WI38 (cell line): ENCODE measurements around the gene FFAR4.
A peak's percentile ranks its signal among the peaks of the same experiment; 100 is the strongest.

Source experiments
- H3K4me3 ChIP-seq: 2 replicates; pipeline ENCODE4 v1.5.1; 2011; ENCODE audit warnings: low read depth, mild to moderate bottlenecking, control low read depth, low read length
- TF ChIP-seq, protein P1 (sequence below): IDR thresholded peaks from 2 replicates; pipeline ENCODE4 v1.5.1; 2012; ENCODE audit warnings: low read depth, mild to moderate bottlenecking, control low read depth, low read length

FFAR4 gene

DNA sequence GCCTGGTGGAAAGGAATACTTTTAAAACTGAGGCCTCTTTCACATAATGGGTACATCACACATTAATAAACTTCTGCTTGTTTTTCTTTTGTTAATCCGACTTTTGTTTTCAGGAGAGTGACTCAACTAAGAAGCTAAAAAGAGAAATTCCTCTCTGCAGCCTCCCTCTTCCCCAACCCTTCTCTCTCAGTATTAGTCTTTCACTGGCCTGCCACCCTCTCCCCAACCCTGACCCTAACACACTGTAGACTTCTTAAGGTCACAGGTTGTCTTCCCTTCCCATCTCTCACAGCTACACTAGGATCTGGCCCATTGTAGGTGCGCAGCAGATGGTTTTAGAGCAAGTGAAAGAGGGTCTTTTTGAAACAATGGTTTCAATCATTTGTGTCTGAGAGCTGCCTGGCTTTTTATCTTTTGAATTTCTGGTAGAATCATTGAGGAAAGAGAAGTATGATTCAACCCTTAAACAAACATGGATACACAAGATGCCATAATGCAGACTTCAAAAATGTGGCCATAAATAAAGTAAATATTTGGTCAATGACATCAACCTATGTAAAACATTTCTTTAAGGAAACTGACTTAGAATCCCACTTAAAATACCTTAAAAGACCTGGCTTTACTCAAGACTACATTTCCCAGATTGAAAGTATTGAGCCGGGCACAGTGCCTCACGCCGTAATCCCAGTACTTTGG lies 17.9 kb upstream of the FFAR4 start:
- H3K4me3 ChIP-seq = no peak overlapping the region
- TF ChIP-seq, protein P1, sequence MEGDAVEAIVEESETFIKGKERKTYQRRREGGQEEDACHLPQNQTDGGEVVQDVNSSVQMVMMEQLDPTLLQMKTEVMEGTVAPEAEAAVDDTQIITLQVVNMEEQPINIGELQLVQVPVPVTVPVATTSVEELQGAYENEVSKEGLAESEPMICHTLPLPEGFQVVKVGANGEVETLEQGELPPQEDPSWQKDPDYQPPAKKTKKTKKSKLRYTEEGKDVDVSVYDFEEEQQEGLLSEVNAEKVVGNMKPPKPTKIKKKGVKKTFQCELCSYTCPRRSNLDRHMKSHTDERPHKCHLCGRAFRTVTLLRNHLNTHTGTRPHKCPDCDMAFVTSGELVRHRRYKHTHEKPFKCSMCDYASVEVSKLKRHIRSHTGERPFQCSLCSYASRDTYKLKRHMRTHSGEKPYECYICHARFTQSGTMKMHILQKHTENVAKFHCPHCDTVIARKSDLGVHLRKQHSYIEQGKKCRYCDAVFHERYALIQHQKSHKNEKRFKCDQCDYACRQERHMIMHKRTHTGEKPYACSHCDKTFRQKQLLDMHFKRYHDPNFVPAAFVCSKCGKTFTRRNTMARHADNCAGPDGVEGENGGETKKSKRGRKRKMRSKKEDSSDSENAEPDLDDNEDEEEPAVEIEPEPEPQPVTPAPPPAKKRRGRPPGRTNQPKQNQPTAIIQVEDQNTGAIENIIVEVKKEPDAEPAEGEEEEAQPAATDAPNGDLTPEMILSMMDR = no peak

DNA sequence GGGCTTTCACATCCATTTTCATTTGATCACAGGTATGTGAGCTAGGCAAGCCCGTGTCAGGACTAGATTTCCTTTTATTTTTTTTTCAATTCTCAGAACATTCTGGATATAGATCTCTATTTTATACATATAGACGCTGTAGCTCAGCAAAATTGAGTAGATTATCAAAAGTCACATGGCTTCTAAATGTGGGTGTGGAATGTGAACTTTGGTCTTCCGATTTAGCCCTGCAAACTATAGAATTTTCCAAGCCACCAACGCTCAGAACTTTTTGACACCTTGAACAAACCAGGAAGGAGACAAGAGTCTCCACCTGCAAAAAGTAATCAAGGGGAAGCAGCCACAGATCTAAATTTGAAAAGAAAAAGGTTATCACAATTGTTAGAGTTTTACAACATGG lies 15.9 kb upstream of the FFAR4 start:
- no peak overlapping the region for H3K4me3 ChIP-seq
- TF ChIP-seq, protein P1 = no peak

DNA sequence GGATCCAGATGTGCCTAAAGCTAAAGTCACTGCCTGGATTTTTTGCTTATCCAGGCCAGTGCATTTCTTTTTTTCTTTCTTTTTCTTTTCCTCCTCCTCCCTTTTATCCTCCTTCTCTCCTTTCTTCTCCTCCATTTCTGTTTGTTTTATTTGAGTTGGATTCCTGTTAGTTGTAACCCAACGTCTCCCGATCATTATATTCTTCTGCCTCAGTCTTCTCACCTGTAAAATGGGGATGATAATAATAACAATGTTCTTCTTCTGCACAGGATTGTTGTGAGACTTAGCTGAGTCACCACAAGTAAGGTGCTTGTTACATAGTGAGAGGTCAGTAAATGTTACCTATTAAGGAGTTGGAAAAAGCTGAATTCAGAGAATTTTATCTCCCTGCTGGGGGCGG lies 13.7 kb upstream of the FFAR4 start:
- H3K4me3 ChIP-seq = no peak overlapping the region
- TF ChIP-seq, protein P1 = no peak

DNA sequence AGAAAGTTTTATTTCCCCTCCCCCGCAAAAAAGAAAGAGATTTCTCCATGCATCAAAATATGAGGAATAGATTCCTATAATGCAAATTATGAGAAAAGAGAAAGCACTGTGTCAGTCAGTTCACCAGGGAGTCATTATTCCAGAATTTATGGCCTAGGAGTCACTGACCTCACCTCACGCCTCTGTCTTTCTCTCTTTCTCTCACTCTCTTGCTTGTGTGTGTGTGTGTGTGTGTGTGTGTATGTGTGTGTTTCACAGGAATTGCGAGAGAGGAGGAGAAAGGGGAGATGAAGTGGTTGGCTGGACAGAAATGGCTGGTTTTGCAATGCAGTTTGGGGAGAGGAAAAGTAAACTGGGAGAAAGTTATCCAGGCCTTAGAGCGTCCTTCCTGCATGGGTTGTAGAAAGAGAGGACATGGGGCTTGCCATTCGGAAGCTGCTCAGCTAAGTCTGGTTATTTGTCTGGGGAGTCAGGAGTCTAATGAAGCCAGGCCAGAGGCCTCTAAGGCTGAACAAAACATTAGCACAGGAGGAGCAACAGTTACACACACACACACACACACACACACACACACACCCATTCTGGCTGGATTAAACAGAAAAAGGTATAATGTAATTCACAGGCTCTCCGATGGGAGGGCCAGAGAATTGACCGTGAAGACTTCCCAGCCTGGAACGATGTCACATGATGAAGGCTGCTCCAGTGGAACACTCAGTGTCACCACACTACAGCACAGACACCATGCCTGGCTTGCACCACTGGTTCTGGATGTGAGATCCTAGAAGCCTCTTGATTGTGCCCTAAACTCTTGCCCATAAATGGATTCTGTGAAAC lies 12.8 kb upstream of the FFAR4 start:
- TF ChIP-seq, protein P1 = no peak
- H3K4me3 ChIP-seq = no peak overlapping the region

DNA sequence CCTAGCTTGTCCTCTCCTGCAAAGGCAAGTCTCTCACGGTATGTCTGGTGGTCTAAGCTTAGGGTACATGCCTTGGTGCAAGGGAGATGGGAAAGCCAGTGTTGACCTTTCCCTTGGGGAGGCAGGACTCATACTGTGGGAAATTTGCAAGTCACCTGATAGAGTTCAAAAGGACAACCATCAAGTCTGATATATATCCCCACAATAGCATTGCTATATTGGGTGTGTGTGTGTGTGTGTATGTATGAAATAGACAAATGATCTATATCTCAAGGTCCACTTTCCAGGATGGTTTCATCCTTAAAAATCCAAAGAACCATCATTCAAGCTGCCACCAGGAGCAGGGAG lies 12.2 kb upstream of the FFAR4 start:
- TF ChIP-seq, protein P1 = no peak
- no peak overlapping the region for H3K4me3 ChIP-seq

DNA sequence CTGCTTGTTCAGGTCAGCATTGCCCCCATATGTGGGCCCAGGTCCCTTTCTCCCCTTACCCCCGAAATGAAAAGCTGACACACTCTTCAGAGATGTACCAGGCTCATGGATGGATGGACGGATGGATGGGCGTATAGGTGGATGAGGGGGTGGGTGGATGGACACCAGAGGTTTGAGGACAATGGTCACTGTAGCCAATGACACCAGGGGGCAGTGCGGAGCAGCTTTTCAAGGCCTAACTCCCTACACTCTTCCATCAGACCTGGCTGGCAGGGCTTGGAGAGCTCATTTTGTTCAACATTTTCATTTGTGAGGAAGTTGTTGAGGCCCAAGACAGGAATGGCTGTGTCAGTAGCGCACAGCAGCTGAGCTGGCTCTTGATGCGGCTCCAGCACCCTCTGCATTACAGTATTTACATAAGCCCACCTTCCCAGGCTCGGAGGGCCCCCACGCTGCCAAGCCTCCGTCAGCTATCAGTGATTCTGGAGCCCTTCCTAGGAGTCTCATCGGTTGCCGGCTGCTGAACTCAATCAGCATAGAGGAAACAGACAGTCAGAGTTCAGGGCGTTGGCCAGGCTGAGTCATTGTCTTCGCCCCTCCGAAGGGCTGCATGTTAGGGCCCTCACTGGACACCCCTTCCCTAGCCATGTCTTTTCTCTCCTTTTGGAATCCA lies 11.6 kb upstream of the FFAR4 start:
- TF ChIP-seq, protein P1 = peak; percentile 71
- no peak overlapping the region for H3K4me3 ChIP-seq

DNA sequence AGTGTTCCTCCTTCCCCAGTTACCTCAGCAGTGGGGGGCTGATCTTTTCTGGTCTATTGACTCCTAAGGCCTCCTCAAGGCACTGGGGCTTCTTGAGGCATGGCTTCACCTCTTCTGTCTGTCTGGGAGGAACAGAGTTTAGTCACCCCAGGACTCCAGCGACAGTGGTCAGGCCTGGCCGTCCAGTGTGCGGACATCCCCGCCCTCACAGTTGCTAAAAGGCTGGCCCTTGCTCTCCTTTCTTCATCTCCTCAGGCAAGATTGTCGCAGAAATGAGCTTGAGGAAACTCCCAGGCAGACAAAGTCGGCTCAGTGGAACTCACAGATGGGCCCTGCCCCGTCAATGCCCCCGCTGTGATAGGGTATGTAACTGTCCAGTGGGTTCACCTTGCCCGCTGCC lies 7.0 kb upstream of the FFAR4 start:
- H3K4me3 ChIP-seq = no peak overlapping the region
- TF ChIP-seq, protein P1 = no peak
